Measurements from ENCODE around the gene CCL8.
A peak's percentile ranks its signal among the peaks of the same experiment; 100 is the strongest.

CCL8 gene

GRCh38 chr17:34366529-34367107 is 47.4 kb downstream of the CCL8 start:
- no peak for DNase-seq

- DNase-seq, result no peak
These were observed 48.4 kb downstream of the CCL8 start for GRCh38 chr17:34367486-34368195.

GRCh38 chr17:34368196-34368945 is 49.1 kb downstream of the CCL8 start:
- peak in 1 of 51 donors; percentile 4 for DNase-seq

- no peak for DNase-seq
These were observed 49.8 kb downstream of the CCL8 start for GRCh38 chr17:34368946-34369500.

GRCh38 chr17:34369571-34369970 is 50.3 kb downstream of the CCL8 start:
- DNase-seq, result no peak

- DNase-seq, result no peak
These were observed 51.3 kb downstream of the CCL8 start for GRCh38 chr17:34370376-34370996.

GRCh38 chr17:34370997-34371395 is 51.8 kb downstream of the CCL8 start:
- DNase-seq, result peak in 2 of 51 donors; percentile 12 to 15
